DOHH2 (cell line): ENCODE results near the gene NPY2R.

Experiments
- H3F3A ChIP-seq: fragments of 200-600 bp; sonication (generic), shearing (Covaris generic); 2 replicates; pipeline ENCODE4 v1.6.0; 2016; ENCODE audit warnings: antibody characterized with exemption, mild to moderate bottlenecking; ENCODE audit not compliant: control insufficient read depth, insufficient read depth
- H3K27ac ChIP-seq: fragments of 200-600 bp; sonication (generic); 2 replicates; pipeline ENCODE4 v1.5.1; 2014; ENCODE audit warnings: low read depth, mild to moderate bottlenecking, low read length, moderate library complexity
- H3K27me3 ChIP-seq: fragments of 200-600 bp; sonication (generic); 2 replicates; pipeline ENCODE4 v1.6.1; 2014; ENCODE audit warnings: mild to moderate bottlenecking, low read length, mixed read lengths; ENCODE audit not compliant: control insufficient read depth
- H3K36me3 ChIP-seq: fragments of 200-600 bp; sonication (generic); 2 replicates; pipeline ENCODE4 v1.6.1; 2014; ENCODE audit warnings: mild to moderate bottlenecking, low read length, moderate library complexity, mixed read lengths; ENCODE audit not compliant: control insufficient read depth
- H3K4me1 ChIP-seq: fragments of 200-600 bp; sonication (generic); 2 replicates; pipeline ENCODE4 v1.6.1; 2014; ENCODE audit warnings: mild to moderate bottlenecking, low read length, mixed read lengths; ENCODE audit not compliant: control insufficient read depth
- H3K4me2 ChIP-seq: fragments of 200-600 bp; sonication (generic); 2 replicates; pipeline ENCODE4 v1.6.0; 2014; ENCODE audit warnings: mild to moderate bottlenecking, low read length, moderate library complexity
- H3K4me3 ChIP-seq: fragments of 200-600 bp; sonication (generic); 2 replicates; pipeline ENCODE4 v1.5.1; 2014; ENCODE audit warnings: mild to moderate bottlenecking, low read length, mixed read lengths
- H3K79me2 ChIP-seq: fragments of 200-600 bp; sonication (generic); 2 replicates; pipeline ENCODE4 v1.6.1; 2014; ENCODE audit warnings: mild to moderate bottlenecking, low read length, mixed read lengths; ENCODE audit not compliant: control insufficient read depth
- H3K9me2 ChIP-seq: fragments of 200-600 bp; sonication (generic); replicated peaks from 2 replicates; pipeline ENCODE4 v1.6.1; 2014; ENCODE audit warnings: mild to moderate bottlenecking, low read length, mixed read lengths; ENCODE audit not compliant: control insufficient read depth
- H3K9me3 ChIP-seq: fragments of 200-600 bp; sonication (generic); 2 replicates; pipeline ENCODE4 v1.6.1; 2014; ENCODE audit warnings: antibody characterized with exemption, low read length, mixed read lengths; ENCODE audit not compliant: control insufficient read depth, insufficient read depth
- H4K20me1 ChIP-seq: fragments of 200-600 bp; sonication (generic); 2 replicates; pipeline ENCODE4 v1.6.0; 2014; ENCODE audit warnings: low read depth, mild to moderate bottlenecking, antibody characterized with exemption, low read length, moderate library complexity; ENCODE audit not compliant: control insufficient read depth, insufficient read depth
- EZH2phosphoT487 ChIP-seq: fragments of 200-600 bp; sonication (generic); IDR thresholded peaks from 2 replicates; pipeline ENCODE4 v1.6.1; 2017; ENCODE audit warnings: borderline replicate concordance, mild to moderate bottlenecking, antibody characterized with exemption, low read length, moderate library complexity, mixed read lengths
- TF ChIP-seq, protein P1 (sequence below): fragments of 200-600 bp; sonication (generic); IDR thresholded peaks from one replicate; pipeline ENCODE4 v1.5.1; 2014; ENCODE audit warnings: antibody characterized with exemption, mild to moderate bottlenecking, low read depth, low read length; ENCODE audit not compliant: poor library complexity, severe bottlenecking

NPY2R gene

GRCh38 chr4:155207534-155208257, 740 bp upstream of the NPY2R start:
- no peak overlapping the region for H3K4me3 ChIP-seq
- H3K36me3 ChIP-seq, result no peaks in the 10 kb centered on the region
- H3K4me1 ChIP-seq, result no peaks in the 10 kb centered on the region
- no peaks in the 10 kb centered on the region for H3F3A ChIP-seq
- H3K27me3 ChIP-seq, result no peaks in the 10 kb centered on the region
- no peak for TF ChIP-seq EZH2phosphoT487
- TF ChIP-seq, protein P1, sequence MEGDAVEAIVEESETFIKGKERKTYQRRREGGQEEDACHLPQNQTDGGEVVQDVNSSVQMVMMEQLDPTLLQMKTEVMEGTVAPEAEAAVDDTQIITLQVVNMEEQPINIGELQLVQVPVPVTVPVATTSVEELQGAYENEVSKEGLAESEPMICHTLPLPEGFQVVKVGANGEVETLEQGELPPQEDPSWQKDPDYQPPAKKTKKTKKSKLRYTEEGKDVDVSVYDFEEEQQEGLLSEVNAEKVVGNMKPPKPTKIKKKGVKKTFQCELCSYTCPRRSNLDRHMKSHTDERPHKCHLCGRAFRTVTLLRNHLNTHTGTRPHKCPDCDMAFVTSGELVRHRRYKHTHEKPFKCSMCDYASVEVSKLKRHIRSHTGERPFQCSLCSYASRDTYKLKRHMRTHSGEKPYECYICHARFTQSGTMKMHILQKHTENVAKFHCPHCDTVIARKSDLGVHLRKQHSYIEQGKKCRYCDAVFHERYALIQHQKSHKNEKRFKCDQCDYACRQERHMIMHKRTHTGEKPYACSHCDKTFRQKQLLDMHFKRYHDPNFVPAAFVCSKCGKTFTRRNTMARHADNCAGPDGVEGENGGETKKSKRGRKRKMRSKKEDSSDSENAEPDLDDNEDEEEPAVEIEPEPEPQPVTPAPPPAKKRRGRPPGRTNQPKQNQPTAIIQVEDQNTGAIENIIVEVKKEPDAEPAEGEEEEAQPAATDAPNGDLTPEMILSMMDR, result no peak
- H3K9me2 ChIP-seq, result no peaks in the 10 kb centered on the region
- H3K9me3 ChIP-seq, result no peaks in the 10 kb centered on the region
- H4K20me1 ChIP-seq, result no peaks in the 10 kb centered on the region
- no peak overlapping the region for H3K4me2 ChIP-seq
- H3K79me2 ChIP-seq, result no peaks in the 10 kb centered on the region
- no peak overlapping the region for H3K27ac ChIP-seq

GRCh38 chr4:155220025-155220424, 11.6 kb downstream of the NPY2R start:
- Histone ChIP-seq H3K4me3 (no peak overlapping the region), H3F3A (no peaks in the 10 kb centered on the region), H3K36me3 (no peaks in the 10 kb centered on the region), H3K9me3 (no peaks in the 10 kb centered on the region), H3K27ac (no peak overlapping the region), H4K20me1 (no peaks in the 10 kb centered on the region), H3K9me2 (no peaks in the 10 kb centered on the region), H3K79me2 (no peaks in the 10 kb centered on the region), H3K4me1 (no peaks in the 10 kb centered on the region), H3K27me3 (no peaks in the 10 kb centered on the region), H3K4me2 (no peak overlapping the region)
- TF ChIP-seq, protein P1, result no peak
- TF ChIP-seq EZH2phosphoT487, result no peak

DNA sequence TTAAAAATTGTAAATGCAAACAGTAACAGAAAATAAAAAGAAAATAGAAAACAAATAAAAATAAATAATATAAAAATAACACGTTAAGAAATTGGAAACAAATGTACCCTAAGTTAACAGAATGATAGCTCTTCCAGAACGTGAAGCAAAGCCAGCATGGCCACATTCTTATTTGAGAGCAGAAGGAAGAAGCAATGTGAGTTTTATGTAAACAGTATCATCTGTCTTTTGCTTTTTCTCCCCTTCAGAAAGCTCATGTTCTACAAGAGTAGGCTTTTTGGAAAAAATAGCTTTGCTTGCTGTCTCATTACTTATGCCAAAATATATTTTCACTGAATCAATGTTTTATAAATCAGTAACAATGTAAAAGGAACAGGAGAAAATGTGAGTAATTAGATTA, 18.7 kb downstream of the NPY2R start:
- H4K20me1 ChIP-seq, result no peaks in the 10 kb centered on the region
- H3K79me2 ChIP-seq, result no peaks in the 10 kb centered on the region
- H3K4me1 ChIP-seq, result no peaks in the 10 kb centered on the region
- no peak overlapping the region for H3K4me3 ChIP-seq
- no peak overlapping the region for H3K27ac ChIP-seq
- no peak overlapping the region for H3K4me2 ChIP-seq
- H3K36me3 ChIP-seq, result no peaks in the 10 kb centered on the region
- TF ChIP-seq EZH2phosphoT487, result no peak
- TF ChIP-seq, protein P1, result no peak
- no peaks in the 10 kb centered on the region for H3K9me2 ChIP-seq
- no peaks in the 10 kb centered on the region for H3K9me3 ChIP-seq
- H3K27me3 ChIP-seq, result no peaks in the 10 kb centered on the region
- H3F3A ChIP-seq, result no peaks in the 10 kb centered on the region
